Body of pancreas (tissue), 4 donors: ENCODE results near the gene CD69. TPM values are rescaled to one million over a fixed set of nuclear protein-coding genes. Genes with fewer than 3 reads are reported as not detected.

Source experiments
- ATAC-seq: fragments of 150-250 bp; one replicate; pipeline ENCODE4 v1.9.1; 2016
- DNase-seq, 4 donors: peaks; one replicate each; pipeline ENCODE4 v3.0.0-alpha.2; 2019
- H3K27ac ChIP-seq, 4 donors: fragments of 200-600 bp; sonication (generic); 1 replicate in 3 of 4; 2 replicates in 1 of 4; pipeline versions ENCODE4 v1.5.1 to v1.6.1; 2016 to 2019; ENCODE audit warnings: mild to moderate bottlenecking in 1 of 4, mixed read lengths in 1 of 4, moderate library complexity in 1 of 4
- H3K27me3 ChIP-seq, 2 donors: fragments of 200-600 bp; sonication (generic); one replicate each; pipeline ENCODE4 v1.6.0; 2016; ENCODE audit warnings: mild to moderate bottlenecking in 1 of 2
- H3K36me3 ChIP-seq, 2 donors: fragments of 200-600 bp; sonication (generic); replicated peaks in 1 of 2; 2 replicates each; pipeline ENCODE4 v1.5.1; 2016; ENCODE audit warnings: low read depth in 2 of 2; ENCODE audit not compliant: insufficient read depth in 1 of 2
- H3K4me1 ChIP-seq: fragments of 200-600 bp; sonication (generic); one replicate; pipeline ENCODE4 v1.6.0; 2016
- H3K4me3 ChIP-seq, 2 donors: fragments of 200-600 bp; sonication (generic); 1 replicate in 1 of 2; 2 replicates in 1 of 2; pipeline ENCODE4 v1.5.1; 2016 to 2019
- H3K9me3 ChIP-seq, 3 donors: fragments of 200-600 bp; sonication (generic); 1 replicate in 2 of 3; 2 replicates in 1 of 3; pipeline ENCODE4 v1.5.1; 2016
- POLR2A ChIP-seq, 3 donors: fragments of 450-650 bp; IDR thresholded peaks; one replicate each; pipeline ENCODE4 v1.6.1; 2016; ENCODE audit warnings: antibody characterized with exemption in 3 of 3, mild to moderate bottlenecking in 2 of 3
- WGBS, 2 donors: methylation state at CpG; one replicate each; pipeline ENCODE4 v1.1.5; 2017; 5-methylcytosine and 5-hydroxymethylcytosine counted together
- intact Hi-C: fragments of 100-400 bp; cut with DNase I; formaldehyde crosslinking; loops from one replicate; pipeline ENCODE4 v1.15.1; 2023
- total RNA-seq, 2 donors: library from RNA; depleted of rRNA; stranded (reverse); fragments of >200 nt; gene quantifications; one replicate each; pipeline ENCODE4 v1.1.0, GENCODE V29; 2016
- TF ChIP-seq, protein P1 (sequence below), 7 experiments: fragments of 450-650 bp in 4 of 7; fragments of 200-600 bp in 3 of 7; sonication (generic) in 3 of 7; IDR thresholded peaks; one replicate each; pipeline ENCODE4 v1.5.1; 2016 to 2019; ENCODE audit warnings: antibody characterized with exemption in 7 of 7

CD69 gene
- total RNA-seq, 2 donors from 2014 or later = 3.1 to 4.0 TPM

DNA sequence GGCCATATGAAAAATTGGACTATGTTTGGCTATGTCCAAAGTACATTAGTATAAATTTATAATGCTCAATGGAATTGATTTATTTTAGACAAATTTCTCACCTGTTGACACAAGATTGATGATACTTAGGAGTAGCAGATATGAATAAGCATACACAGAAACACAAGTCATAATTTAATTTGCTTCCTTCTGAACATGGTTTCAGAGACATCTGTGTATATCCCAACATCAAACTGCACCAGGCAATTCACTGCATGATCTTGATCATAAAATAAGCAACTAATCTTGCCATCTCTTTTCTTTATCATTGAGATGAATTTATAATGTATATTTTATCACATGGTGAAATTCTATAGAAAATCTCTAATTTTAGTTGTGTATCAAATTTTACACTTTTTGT, 31.6 kb downstream of the CD69 start:
- no peaks in the 10 kb centered on the region for H3K27me3 ChIP-seq
- DNase-seq (no peak), ATAC-seq (no peak)
- no peaks in the 10 kb centered on the region for H3K9me3 ChIP-seq
- no peak overlapping the region for H3K4me3 ChIP-seq
- H3K4me1 ChIP-seq = no peaks in the 10 kb centered on the region
- no peaks in the 10 kb centered on the region for H3K36me3 ChIP-seq
- intact Hi-C loops = no loop called here
- H3K27ac ChIP-seq = no peak overlapping the region
- no peak for TF ChIP-seq POLR2A (IDR thresholded peaks at IDR 0.05)
- TF ChIP-seq, protein P1, sequence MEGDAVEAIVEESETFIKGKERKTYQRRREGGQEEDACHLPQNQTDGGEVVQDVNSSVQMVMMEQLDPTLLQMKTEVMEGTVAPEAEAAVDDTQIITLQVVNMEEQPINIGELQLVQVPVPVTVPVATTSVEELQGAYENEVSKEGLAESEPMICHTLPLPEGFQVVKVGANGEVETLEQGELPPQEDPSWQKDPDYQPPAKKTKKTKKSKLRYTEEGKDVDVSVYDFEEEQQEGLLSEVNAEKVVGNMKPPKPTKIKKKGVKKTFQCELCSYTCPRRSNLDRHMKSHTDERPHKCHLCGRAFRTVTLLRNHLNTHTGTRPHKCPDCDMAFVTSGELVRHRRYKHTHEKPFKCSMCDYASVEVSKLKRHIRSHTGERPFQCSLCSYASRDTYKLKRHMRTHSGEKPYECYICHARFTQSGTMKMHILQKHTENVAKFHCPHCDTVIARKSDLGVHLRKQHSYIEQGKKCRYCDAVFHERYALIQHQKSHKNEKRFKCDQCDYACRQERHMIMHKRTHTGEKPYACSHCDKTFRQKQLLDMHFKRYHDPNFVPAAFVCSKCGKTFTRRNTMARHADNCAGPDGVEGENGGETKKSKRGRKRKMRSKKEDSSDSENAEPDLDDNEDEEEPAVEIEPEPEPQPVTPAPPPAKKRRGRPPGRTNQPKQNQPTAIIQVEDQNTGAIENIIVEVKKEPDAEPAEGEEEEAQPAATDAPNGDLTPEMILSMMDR (IDR thresholded peaks at IDR 0.05) = no peak

DNA sequence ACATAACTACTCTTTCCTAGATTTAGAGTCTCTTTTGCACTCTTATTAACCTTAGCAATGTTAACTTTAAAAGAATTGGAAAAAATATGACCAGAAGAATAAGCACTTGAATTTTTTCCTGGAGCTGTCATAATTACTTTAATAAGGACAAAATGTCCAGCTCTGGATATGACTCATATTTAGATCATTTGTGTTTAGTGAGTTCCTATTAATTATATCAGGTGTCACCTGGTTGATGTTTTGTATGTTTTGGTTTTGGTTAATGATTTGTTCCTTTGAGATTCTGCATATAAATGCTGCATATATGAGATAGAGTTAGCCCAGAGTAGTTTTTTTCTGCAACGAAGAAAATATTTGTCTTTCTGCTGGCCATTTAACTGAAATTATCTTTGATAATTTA, 32.9 kb downstream of the CD69 start:
- Histone ChIP-seq H3K9me3 (no peaks in the 10 kb centered on the region), H3K4me3 (no peak overlapping the region), H3K27ac (peak overlapping the region in 1 of 4 donors; percentile 59), H3K36me3 (no peaks in the 10 kb centered on the region), H3K27me3 (no peaks in the 10 kb centered on the region), H3K4me1 (no peaks in the 10 kb centered on the region)
- WGBS, 2 donors = 30 to 32% methylated on average over 1 of the region's 1 CpG
- TF ChIP-seq POLR2A (IDR thresholded peaks at IDR 0.05) = no peak
- TF ChIP-seq, protein P1 (IDR thresholded peaks at IDR 0.05) = no peak
- ATAC-seq (no peak), DNase-seq (no peak)
- intact Hi-C loops = no loop called here

DNA sequence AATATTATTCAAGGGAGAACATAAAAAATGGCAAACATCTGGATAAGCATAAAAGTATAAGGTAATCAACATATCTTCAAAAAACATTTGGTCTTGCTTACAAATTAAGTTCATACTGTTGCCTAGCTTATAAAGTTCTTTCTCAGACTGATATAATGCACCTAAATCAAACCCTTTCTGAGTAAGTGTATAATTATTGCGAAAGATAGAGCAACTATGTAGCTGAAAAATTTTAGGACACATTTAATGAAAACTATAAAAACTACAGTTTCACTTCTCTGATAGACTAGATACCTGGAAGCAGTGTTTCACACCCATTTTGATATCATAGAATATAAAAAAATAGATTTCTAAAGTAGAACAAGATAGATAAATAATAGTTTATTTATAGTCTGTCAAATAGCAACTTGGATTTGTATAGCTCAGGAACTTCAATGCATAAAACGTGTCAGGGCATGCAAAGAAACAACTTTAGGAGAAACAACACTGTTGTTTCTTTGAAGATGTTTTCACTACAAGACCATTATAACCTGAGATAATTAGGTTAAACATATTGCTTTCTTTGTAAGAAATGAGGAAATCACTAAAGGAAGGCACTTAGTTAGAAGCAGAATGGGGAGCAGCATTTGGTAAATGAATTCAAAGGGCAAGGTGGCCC, 35.4 kb downstream of the CD69 start:
- 78 to 84% methylated on average over 2 of the region's 2 CpGs for WGBS, 2 donors
- TF ChIP-seq, protein P1 (IDR thresholded peaks at IDR 0.05) = no peak
- TF ChIP-seq POLR2A (IDR thresholded peaks at IDR 0.05) = no peak
- peaks cover 7% of the 10 kb centered on the region for H3K4me1 ChIP-seq
- DNase-seq = no peak
- H3K36me3 ChIP-seq = no peaks in the 10 kb centered on the region
- H3K27me3 ChIP-seq = no peaks in the 10 kb centered on the region
- ATAC-seq = no peak
- H3K9me3 ChIP-seq = no peaks in the 10 kb centered on the region
- no peak overlapping the region for H3K27ac ChIP-seq
- intact Hi-C loops = no loop called here
- no peak overlapping the region for H3K4me3 ChIP-seq

DNA sequence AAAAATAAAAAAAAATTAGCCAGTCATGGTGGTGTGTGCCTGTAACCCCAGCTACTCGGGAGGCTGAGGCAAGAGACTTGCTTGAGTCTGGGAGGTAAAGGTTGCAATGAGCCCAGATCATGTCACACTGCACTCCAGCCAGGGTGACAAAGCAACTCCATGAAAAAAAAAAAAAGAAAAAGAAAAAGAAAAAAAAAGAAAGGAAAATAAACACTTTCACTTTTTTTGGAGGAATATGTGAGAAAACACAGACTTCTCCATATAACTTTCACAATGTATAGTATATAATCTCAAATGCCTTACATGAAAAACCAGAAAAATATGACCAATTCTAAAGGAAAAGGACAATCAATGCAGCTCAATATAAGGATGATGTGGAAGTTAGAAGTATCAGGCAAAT, 36.7 kb downstream of the CD69 start:
- intact Hi-C loops = no loop called here
- H3K36me3 ChIP-seq = no peaks in the 10 kb centered on the region
- H3K4me3 ChIP-seq = no peak overlapping the region
- no peak overlapping the region for H3K27ac ChIP-seq
- DNase-seq (no peak), ATAC-seq (no peak)
- H3K27me3 ChIP-seq = no peaks in the 10 kb centered on the region
- H3K9me3 ChIP-seq = no peaks in the 10 kb centered on the region
- TF ChIP-seq POLR2A (IDR thresholded peaks at IDR 0.05) = no peak
- TF ChIP-seq, protein P1 (IDR thresholded peaks at IDR 0.05) = no peak
- H3K4me1 ChIP-seq = peaks cover 7% of the 10 kb centered on the region
- 86 to 88% methylated on average over 1 of the region's 1 CpG for WGBS, 2 donors

DNA sequence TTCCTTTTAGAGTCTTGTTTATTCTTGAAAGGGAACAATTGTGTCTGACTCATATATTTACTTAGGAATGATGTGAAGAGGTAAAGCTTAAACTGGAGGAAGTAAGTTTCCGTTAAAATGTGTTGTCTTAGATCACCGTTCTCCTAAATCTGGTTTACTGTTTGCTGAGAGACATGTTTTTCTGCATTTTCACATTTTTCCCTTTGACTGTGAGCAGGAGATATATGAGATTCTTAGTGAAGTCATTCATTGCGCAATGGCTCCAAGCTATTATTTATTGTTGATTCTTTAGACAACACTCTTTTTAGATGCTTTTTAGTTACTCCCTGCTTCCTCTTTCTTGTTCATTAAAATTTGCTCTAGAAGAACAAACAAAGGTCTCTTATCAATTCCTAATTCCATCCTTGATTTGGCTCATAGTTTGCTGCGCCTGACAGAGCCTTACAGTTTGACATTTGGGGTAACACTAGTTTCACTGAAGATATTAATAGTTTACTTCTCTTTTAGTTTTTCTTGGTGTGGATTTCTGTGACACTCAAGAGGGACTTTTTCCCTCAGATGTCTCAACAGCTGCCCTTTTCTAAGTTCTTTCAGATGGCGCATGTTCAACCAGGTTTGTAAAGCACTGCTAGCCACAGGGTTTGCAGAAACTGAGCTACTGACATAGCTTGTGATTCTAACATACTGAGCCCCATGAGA, 39.2 kb downstream of the CD69 start:
- intact Hi-C loops = no loop called here
- 51% methylated on average over 5 of the region's 5 CpGs for WGBS, 2 donors
- no peaks in the 10 kb centered on the region for H3K36me3 ChIP-seq
- H3K27me3 ChIP-seq = no peaks in the 10 kb centered on the region
- peaks cover 7% of the 10 kb centered on the region for H3K4me1 ChIP-seq
- ATAC-seq = peak; percentile 15
- no peaks in the 10 kb centered on the region for H3K9me3 ChIP-seq
- TF ChIP-seq POLR2A (IDR thresholded peaks at IDR 0.05) = no peak
- TF ChIP-seq, protein P1 (IDR thresholded peaks at IDR 0.05) = no peak
- DNase-seq = no peak
- H3K27ac ChIP-seq = peak overlapping the region in 1 of 4 donors; percentile 37
- H3K4me3 ChIP-seq = no peak overlapping the region
